ENCODE results near the gene NAT8L.

DNA sequence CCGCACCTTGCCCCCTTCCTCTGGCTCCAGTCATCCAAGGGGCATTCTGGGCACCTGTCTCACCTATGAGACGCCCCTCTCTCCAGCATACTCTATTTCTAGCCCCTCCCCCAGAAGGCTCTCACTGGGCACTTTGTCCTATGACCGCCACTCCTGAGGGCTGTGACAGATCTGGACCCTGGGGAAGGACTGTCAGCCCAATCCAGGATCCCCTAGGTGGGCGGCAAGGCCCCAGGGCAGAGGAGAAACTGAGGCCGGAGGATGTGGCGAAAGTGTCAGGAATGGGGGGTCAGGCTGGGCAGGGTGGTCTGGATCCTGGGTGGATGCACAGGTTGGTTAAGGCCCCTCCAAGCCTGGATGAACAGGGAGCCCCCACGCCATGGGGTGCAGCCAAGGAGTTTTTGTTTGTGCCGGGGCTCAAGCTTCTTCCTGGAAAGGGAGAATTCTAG lies 16.2 kb upstream of the NAT8L start:
- no peak for TF ChIP-seq POLR2AphosphoS5 (IDR thresholded peaks at IDR 0.05; ENCODE audit: low read depth, low read length)
- TF ChIP-seq, protein P1, sequence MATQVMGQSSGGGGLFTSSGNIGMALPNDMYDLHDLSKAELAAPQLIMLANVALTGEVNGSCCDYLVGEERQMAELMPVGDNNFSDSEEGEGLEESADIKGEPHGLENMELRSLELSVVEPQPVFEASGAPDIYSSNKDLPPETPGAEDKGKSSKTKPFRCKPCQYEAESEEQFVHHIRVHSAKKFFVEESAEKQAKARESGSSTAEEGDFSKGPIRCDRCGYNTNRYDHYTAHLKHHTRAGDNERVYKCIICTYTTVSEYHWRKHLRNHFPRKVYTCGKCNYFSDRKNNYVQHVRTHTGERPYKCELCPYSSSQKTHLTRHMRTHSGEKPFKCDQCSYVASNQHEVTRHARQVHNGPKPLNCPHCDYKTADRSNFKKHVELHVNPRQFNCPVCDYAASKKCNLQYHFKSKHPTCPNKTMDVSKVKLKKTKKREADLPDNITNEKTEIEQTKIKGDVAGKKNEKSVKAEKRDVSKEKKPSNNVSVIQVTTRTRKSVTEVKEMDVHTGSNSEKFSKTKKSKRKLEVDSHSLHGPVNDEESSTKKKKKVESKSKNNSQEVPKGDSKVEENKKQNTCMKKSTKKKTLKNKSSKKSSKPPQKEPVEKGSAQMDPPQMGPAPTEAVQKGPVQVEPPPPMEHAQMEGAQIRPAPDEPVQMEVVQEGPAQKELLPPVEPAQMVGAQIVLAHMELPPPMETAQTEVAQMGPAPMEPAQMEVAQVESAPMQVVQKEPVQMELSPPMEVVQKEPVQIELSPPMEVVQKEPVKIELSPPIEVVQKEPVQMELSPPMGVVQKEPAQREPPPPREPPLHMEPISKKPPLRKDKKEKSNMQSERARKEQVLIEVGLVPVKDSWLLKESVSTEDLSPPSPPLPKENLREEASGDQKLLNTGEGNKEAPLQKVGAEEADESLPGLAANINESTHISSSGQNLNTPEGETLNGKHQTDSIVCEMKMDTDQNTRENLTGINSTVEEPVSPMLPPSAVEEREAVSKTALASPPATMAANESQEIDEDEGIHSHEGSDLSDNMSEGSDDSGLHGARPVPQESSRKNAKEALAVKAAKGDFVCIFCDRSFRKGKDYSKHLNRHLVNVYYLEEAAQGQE (IDR thresholded peaks at IDR 0.05; ENCODE audit: insufficient read depth in 1 of 2, low read depth in 2 of 2, low read length in 1 of 2): no peak
- TF ChIP-seq, protein P2, sequence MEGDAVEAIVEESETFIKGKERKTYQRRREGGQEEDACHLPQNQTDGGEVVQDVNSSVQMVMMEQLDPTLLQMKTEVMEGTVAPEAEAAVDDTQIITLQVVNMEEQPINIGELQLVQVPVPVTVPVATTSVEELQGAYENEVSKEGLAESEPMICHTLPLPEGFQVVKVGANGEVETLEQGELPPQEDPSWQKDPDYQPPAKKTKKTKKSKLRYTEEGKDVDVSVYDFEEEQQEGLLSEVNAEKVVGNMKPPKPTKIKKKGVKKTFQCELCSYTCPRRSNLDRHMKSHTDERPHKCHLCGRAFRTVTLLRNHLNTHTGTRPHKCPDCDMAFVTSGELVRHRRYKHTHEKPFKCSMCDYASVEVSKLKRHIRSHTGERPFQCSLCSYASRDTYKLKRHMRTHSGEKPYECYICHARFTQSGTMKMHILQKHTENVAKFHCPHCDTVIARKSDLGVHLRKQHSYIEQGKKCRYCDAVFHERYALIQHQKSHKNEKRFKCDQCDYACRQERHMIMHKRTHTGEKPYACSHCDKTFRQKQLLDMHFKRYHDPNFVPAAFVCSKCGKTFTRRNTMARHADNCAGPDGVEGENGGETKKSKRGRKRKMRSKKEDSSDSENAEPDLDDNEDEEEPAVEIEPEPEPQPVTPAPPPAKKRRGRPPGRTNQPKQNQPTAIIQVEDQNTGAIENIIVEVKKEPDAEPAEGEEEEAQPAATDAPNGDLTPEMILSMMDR (IDR thresholded peaks at IDR 0.05): no peak

Data from Panc1 (cell line).